ENCODE data around the gene DGCR8. TPM values are rescaled to one million over a fixed set of nuclear protein-coding genes. Genes with fewer than 3 reads are reported as not detected.
A peak's percentile ranks its signal among the peaks of the same experiment; 100 is the strongest.

DGCR8 gene
- total RNA-seq, result 23.0 and 28.5 TPM in 2 replicates

GRCh38 chr22:20079745-20080444 lies at the start of gene DGCR8:
DGCR8 (plus strand) TSS chr22:20080241; CDS start chr22:20085964, 5,723 bp downstream.

GRCh38 chr22:20115691-20116375 lies 35.8 kb downstream of the DGCR8 start, which contains the start of gene RANBP1:
RANBP1 (plus strand) TSS chr22:20116104; CDS start chr22:20116185, 81 bp downstream.

GRCh38 chr22:20116951-20117632 lies 37.1 kb downstream of the DGCR8 start, which contains the start of gene TRMT2A:
TRMT2A (minus strand) TSS chr22:20117226; CDS start chr22:20116906, 320 bp downstream.

GRCh38 chr22:20131597-20131858 lies 51.5 kb downstream of the DGCR8 start, which contains the start of gene ZDHHC8:
ZDHHC8 (plus strand) TSS chr22:20131804; CDS start chr22:20131948, 144 bp downstream.

GRCh38 chr22:20150381-20151275 lies 70.6 kb downstream of the DGCR8 start, which contains the start of gene CCDC188:
CCDC188 (minus strand) TSS chr22:20151055; CDS start chr22:20150986, 69 bp downstream.

Small RNA genes lying within 50 kb of the gene (small RNA-seq; reads per million reads assigned to genes)
- gene MIR185, result 223 reads per million, percentile 98 among the genes with 10 or more reads in this experiment
- gene MIR6816, result not detected
- gene RF00017, result not detected
- not detected for gene RF00599

Other genes with a start within 250 kb of the DGCR8 start
- gene GNB1L, start 225.4 kb upstream of the DGCR8 start, total RNA-seq, result 3.5 and 3.8 TPM in 2 replicates
- 10.8 and 14.2 TPM in 2 replicates for gene RTL10, start 225.4 kb upstream of the DGCR8 start, total RNA-seq
- gene COMT, start 138.5 kb upstream of the DGCR8 start, total RNA-seq, result 222 and 228 TPM in 2 replicates
- gene TXNRD2, start 138.4 kb upstream of the DGCR8 start, total RNA-seq, result 13.3 and 16.5 TPM in 2 replicates
- gene ARVCF, start 63.4 kb upstream of the DGCR8 start, total RNA-seq, result 21.4 and 25.2 TPM in 2 replicates
- 44.9 and 51.9 TPM in 2 replicates for gene TANGO2, start 59.1 kb upstream of the DGCR8 start, total RNA-seq
- gene RANBP1, start 35.9 kb downstream of the DGCR8 start, total RNA-seq, result 117 and 128 TPM in 2 replicates
- gene TRMT2A, start 37.0 kb downstream of the DGCR8 start, total RNA-seq, result 30.1 and 30.6 TPM in 2 replicates
- 10.6 and 12.5 TPM in 2 replicates for gene ZDHHC8, start 51.6 kb downstream of the DGCR8 start, total RNA-seq
- gene CCDC188, start 70.8 kb downstream of the DGCR8 start, total RNA-seq, result 0.65 and 1.3 TPM in 2 replicates
- gene RTN4R, start 188.1 kb downstream of the DGCR8 start, total RNA-seq, result 0.22 and 0.26 TPM in 2 replicates
- 48.0 and 54.7 TPM in 2 replicates for gene DGCR6L, start 239.8 kb downstream of the DGCR8 start, total RNA-seq